Kidney glomerular epithelial cell (primary cell): ENCODE data around the gene KCNQ1.

ENCODE experiments used
- DNase-seq: peaks from one replicate; lab custom pipeline; 2025; lab: John Stamatoyannopoulos, UW

The KCNQ1 gene

DNA sequence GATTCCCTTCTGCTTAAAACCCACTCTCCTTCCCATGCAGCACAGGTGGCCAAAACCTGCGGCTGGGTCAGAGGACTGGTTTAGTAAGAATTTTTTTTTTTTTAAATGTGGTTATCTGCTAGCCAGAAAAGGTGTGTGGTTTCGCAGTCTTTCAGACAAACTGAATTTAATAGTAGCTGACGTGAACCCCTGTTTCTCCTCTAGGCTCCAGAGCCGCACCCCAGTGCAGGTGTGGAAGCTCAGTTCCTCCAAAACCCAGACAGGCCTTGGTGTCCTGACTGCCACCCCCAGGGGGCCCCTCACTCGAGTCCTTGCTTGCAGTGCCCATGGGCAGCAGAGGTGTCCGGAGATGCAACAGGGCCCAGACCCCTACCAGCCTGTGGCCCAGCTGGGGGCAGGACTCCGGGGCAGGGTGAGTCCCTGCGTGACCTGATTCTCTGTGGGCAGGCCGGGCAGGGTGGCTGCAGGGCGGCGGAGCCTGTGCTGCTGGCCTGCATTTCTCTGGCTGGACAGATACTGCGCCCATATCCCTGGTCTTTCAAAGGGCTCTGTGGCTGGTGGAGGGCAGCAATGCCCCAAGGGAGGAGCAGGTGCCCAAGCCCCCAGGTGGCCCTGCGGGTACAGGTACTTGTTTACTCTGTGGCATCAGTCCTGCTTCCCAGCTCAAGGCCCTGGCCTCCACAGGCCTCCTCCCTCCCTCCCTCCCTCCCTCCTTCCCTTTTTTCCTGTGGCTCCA lies 15.2 kb downstream of the KCNQ1 start:
- no peak for DNase-seq

GRCh38 chr11:2460540-2461252 lies 15.9 kb downstream of the KCNQ1 start:
- no peak for DNase-seq

DNA sequence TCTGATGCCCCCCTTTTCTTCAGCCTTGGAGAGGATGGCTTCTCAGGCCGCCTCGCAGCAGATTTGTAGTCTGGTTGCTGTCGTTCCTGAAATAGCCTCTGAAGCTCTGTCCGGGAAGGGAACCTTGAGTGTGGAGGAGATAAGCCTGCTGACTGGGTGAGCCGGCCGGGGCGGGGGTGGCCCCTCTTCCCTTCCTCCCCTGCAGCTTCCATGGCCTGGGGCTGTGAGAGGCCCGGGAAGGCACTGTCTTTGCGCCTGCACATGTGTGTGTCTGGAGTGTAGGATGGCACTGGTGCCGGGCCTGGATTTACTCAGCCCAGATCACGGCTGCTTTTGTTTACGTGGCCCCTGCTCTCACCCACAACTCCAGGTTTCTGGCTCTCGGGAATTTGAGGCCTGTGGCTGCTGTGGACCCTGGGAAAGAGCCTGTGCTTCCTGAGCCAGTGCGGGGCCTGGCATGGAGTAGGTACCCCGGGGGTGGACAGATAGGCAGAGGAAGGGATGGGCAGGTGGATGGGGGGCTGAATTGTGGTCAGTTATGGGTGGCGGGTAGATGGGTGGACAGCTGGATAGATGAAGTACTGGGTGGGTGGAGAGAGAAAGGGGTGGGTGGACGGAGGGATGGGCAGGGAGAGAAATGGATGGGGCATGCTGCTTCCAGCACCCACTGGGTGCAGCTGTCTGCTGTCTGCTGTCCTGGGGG lies 16.6 kb downstream of the KCNQ1 start:
- DNase-seq = no peak

- no peak for DNase-seq
These were observed 17.2 kb downstream of the KCNQ1 start for GRCh38 chr11:2461956-2462542.

GRCh38 chr11:2462543-2462985 lies 17.8 kb downstream of the KCNQ1 start:
- no peak for DNase-seq

DNA sequence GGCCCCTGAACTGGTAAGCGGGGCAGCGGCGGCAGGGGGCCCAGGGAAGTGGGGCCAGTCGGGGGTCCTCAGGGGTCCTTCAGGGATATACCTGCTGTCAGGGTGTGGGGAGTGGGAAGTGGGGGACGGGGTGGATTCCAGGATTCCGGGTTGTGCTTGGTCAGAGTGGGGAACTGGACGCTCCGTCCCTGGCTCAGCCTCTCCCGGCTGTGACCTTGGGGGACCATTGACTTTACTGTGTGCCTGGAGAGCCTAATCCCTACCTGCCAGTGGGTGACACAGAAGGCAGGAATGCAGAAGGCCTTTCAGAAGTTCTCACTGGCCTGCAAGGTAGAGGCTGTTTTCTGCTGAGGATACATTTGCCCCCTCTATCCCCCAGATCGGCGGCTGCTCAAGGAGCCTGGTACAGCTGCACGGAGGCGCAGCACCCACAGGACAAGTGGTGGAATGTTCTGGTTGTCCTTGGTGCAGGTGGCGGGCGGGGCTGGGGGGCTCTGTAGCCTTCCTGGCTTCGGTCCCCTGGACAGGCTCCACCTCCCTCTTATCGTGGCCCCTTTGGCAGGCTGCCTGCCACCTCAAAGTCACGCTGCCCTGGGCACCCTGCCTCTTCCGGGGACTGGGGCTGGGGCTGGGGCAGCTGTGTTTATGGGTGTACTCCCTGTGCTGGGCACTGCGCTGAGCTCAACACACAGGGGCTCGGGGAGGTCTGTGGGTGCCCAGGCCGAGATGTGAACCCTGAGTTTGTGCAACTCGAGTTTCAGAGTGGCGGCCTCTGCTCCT lies 18.4 kb downstream of the KCNQ1 start:
- no peak for DNase-seq

DNA sequence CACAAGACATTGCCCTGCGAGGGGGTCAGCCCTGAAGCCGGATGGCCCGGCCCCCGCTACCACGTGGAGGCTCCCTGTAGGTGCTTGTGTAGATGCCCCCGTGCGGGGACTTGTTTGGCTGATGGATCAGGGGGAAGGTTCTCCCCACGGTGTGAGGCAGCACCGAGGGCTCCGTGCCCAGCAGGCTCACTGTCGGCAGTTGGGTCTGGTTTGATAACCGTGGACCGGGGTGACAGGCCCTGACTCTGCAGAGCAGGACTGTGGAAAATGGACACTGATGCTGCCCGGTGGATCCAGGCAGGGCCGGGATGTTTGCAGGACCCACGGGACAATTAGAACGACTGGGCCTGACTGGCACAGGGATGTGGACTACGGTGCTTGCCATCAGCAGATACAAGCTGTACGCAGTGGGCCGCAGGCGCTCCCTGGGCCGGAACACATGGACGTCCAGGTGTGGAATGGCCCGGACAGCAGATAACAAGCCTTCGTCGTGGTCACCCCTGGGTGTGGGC lies 19.0 kb downstream of the KCNQ1 start:
- DNase-seq = no peak

- DNase-seq = no peak
These were observed 19.8 kb downstream of the KCNQ1 start for GRCh38 chr11:2464451-2465165.

- DNase-seq = no peak
These were observed 20.6 kb downstream of the KCNQ1 start for GRCh38 chr11:2465202-2466068.

GRCh38 chr11:2466069-2466801 lies 21.4 kb downstream of the KCNQ1 start:
- DNase-seq = no peak

DNA sequence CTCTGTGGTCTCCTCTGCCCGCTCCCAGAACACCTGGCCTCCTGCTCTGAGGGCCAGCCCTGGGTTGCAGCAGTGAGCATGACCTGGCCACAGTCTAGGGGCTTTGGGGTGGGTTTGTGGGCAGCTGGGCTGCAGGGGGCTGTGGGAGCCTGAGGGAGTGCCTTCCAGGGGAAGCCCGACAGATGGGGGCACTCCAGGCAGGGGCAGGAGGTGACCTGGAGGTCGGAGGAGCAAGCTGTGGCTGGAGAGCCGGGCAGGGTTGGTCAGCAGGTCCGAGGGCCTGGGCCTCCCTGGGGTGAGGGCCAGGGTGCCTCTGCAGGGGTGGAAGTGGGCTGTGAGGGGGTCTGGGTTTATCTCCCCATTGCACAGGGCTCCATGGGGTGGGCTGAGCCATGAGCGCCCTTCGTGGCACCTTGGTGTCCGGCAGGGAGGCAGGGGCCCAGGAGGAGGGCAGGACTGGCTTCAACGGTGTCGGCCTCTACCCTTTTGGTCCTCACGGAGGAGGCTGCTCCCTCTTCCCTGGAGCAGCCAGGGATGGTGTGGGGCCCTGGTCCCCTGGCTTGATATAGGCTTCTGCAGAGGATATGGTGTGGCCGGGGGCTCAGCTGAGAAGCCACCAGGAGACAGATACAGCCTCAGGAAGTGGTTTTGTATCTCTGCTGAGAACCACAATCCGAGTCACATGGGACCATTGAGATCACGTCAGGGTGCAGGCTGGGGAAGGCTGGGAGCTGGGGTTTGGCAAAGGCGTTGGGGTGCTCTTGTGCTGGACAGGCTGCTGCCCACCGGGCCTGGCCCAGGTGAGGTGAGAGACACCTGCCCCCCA lies 22.3 kb downstream of the KCNQ1 start:
- DNase-seq = no peak

DNA sequence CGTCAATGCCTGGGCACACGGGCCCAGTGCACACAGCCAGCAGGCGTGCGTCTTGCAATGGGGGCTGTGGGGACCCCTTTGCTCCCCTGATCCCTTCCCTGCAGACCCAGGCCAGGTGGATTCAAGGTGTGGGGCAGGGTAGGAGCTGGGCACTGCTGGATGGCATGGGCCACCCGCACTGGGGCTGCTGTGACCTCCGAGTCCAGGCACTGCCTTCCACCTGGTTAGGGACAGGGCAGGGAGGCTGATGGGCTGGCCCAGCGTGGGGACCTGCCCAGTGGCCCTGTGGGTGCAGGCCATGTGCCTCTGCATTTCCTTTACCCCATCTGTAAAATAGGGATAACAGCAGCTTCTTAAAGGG lies 22.9 kb downstream of the KCNQ1 start:
- DNase-seq = no peak

GRCh38 chr11:2468363-2469235 lies 23.8 kb downstream of the KCNQ1 start:
- DNase-seq = no peak

DNA sequence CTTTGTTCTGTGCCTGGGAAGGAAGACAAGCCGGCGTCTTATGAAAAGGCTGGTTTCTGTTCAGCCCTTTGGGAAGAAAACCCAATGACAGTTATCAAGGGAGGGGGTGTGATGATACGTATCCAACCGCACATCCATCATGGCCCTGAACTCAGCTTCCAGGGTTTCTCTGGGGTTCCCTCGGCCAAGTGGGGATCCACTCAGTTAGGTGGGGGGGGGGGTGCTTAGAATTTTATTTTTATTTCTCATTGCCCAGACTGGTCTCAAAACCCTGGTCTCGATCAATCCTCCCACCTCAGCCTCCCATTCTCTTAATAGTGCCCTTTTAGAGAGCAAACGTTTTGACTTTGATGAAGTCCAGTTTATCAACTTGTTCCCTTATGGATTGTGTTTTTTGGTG lies 25.7 kb downstream of the KCNQ1 start:
- DNase-seq = no peak

DNA sequence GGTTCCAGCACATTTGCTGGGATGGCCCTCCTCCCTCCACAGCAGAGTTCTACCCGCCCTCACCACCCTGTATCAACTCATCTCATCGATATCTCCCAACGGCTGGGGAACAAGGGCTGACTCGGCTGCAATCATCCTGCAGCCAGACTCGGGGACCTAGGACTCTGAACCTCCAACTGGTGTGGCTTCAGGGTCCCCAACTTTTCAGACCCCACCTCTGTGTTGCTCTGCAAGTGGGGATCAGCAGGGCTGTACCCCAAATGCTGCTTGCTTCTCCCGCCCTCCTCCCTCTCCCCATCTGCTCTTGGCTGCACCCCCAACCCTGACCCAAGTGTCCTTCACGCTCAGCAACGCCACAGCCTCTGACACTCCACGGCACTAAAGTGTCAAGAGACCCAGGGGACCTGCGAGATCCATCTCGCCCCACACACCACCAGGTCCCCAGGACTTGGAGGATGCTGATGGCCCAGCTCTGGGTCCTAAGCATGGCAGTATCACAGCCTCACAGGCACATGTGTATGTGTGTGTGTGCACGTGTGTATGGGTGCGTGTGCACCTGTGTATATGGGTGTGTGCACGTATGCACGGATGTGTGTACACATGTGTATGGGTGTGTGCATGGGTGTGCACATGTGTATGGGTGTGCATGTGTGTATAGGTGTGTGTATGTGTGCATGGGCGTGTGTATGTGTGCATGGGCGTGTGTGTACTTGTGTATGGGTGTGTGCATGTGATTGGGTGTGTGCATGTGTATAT lies 26.4 kb downstream of the KCNQ1 start:
- no peak for DNase-seq

DNA sequence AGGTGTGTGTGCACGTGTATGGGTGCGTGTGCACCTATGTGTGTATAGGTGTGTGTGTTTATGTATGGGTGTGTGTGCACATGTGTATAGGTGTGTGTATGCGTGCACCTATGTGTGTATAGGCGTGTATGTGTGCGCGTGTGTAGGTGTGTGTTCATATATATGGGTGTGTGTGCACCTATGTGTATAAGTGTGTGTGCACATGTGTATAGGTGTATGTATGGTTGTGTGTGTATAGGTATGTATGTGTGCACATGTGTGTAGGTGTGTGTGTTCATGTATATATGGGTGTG lies 26.9 kb downstream of the KCNQ1 start:
- no peak for DNase-seq
